ENCODE results near the gene TUBA4B.
A peak's percentile ranks its signal among the peaks of the same experiment; 100 is the strongest.

TUBA4B gene

GRCh38 chr2:219250049-219250781, 2.8 kb upstream of the TUBA4B start (continued):
- TF ChIP-seq ZNF843 (tag by site-specific recombination; IDR thresholded peaks at IDR 0.05) (no peak), ZNF324 (tag by site-specific recombination; IDR thresholded peaks at IDR 0.05) (no peak), OVOL3 (tag by site-specific recombination; IDR thresholded peaks at IDR 0.05) (no peak), BCL11A (tag by site-specific recombination; IDR thresholded peaks at IDR 0.05; ENCODE audit: low read depth) (no peak), MYNN (tag by site-specific recombination; IDR thresholded peaks at IDR 0.05; ENCODE audit: borderline replicate concordance) (no peak), ZNF645 (tag by site-specific recombination; IDR thresholded peaks at IDR 0.05) (no peak)

- no peak for TF ChIP-seq ZEB2 (tag by site-specific recombination; IDR thresholded peaks at IDR 0.05)
- POLR2A ChIA-PET, result interaction anchor here (1.1 to 2.1 kb wide), 3 partner anchors 23 to 45 kb away, joined by 3 to 5 read pairs (median 4); partner anchors contain the start of genes DNAJB2 and ZFAND2B
- H3K4me1 ChIP-seq (ENCODE audit: control insufficient read depth, insufficient read depth, low read length), result peaks cover 4% of the 10 kb centered on the region; the same call in 1 of the 2 replicates
- H3K9me3 ChIP-seq (ENCODE audit: control insufficient read depth, insufficient read depth, low read depth, low read length), result no peaks in the 10 kb centered on the region
- H3K4me3 ChIP-seq (ENCODE audit: low read depth, low read length), result no peak overlapping the region
- CTCF ChIA-PET, result interaction anchor here (0.6 to 6.2 kb wide), 5 partner anchors 22 to 94 kb away, joined by 3 to 83 read pairs (median 6); partner anchors contain the start of genes ANKZF1, ATG9A and DNAJB2
- H3K36me3 ChIP-seq (ENCODE audit: control insufficient read depth in 2 of 2, insufficient read depth in 1 of 2, low read length in 2 of 2), result peaks cover 0 to 31% of the 10 kb centered on the region in 2 experiments; a peak in 1 of 3 replicates
- H3K27ac ChIP-seq (ENCODE audit: extremely low read depth, low read depth, low read length), result no peak overlapping the region
These were observed 1.4 kb upstream of the TUBA4B start for GRCh38 chr2:219251656-219252055.

- peaks cover 4% of the 10 kb centered on the region; the same call in 1 of the 2 replicates for H3K4me1 ChIP-seq (ENCODE audit: control insufficient read depth, insufficient read depth, low read length)
- CTCF ChIA-PET, result interaction anchor here (0.6 to 6.2 kb wide), 6 partner anchors 22 to 94 kb away, joined by 3 to 83 read pairs (median 5); partner anchors contain the start of genes ANKZF1, ATG9A and DNAJB2
- no peaks in the 10 kb centered on the region for H3K9me3 ChIP-seq (ENCODE audit: control insufficient read depth, insufficient read depth, low read depth, low read length)
- H3K36me3 ChIP-seq (ENCODE audit: control insufficient read depth in 2 of 2, insufficient read depth in 1 of 2, low read length in 2 of 2), result peaks cover 0 to 26% of the 10 kb centered on the region in 2 experiments; a peak in 1 of 3 replicates
- POLR2A ChIA-PET, result interaction anchor here (0.6 to 2.1 kb wide), 4 partner anchors 13 to 46 kb away, joined by 3 to 5 read pairs (median 4); partner anchors contain the start of genes DNAJB2 and ZFAND2B
- H3K4me3 ChIP-seq (ENCODE audit: low read depth, low read length), result no peak overlapping the region
- no peak overlapping the region for H3K27ac ChIP-seq (ENCODE audit: extremely low read depth, low read depth, low read length)
- no peak for TF ChIP-seq ZNF747 (tag by site-specific recombination; IDR thresholded peaks at IDR 0.05)
- TF ChIP-seq ZBTB7A (tag by site-specific recombination; IDR thresholded peaks at IDR 0.05; ENCODE audit: low read depth), result no peak
- no peak for TF ChIP-seq ZNF768 (tag by site-specific recombination; IDR thresholded peaks at IDR 0.05)
- TF ChIP-seq ZNF670 (tag by site-specific recombination; IDR thresholded peaks at IDR 0.05; ENCODE audit: low read depth), result no peak
- TF ChIP-seq ZIC2 (tag by site-specific recombination; IDR thresholded peaks at IDR 0.05), result peak; percentile 71
- TF ChIP-seq ZNF214 (tag by site-specific recombination; IDR thresholded peaks at IDR 0.05; ENCODE audit: borderline replicate concordance), result no peak
These were observed 959 bp upstream of the TUBA4B start for GRCh38 chr2:219252084-219252483.

GRCh38 chr2:219252570-219252899, 508 bp upstream of the TUBA4B start:
- no peaks in the 10 kb centered on the region for H3K9me3 ChIP-seq (ENCODE audit: control insufficient read depth, insufficient read depth, low read depth, low read length)
- ChIA-PET POLR2A (interaction anchor here (0.6 to 1.6 kb wide), 5 partner anchors 13 to 46 kb away, joined by 3 to 9 read pairs (median 5); partner anchors contain the start of genes DNAJB2 and ZFAND2B), CTCF (interaction anchor here (1.0 to 6.2 kb wide), 4 partner anchors 23 to 46 kb away, joined by 3 to 83 read pairs (median 10); partner anchors contain the start of genes ANKZF1, ATG9A and DNAJB2)
- H3K27ac ChIP-seq (ENCODE audit: extremely low read depth, low read depth, low read length), result no peak overlapping the region
- peaks cover 4% of the 10 kb centered on the region; the same call in 1 of the 2 replicates for H3K4me1 ChIP-seq (ENCODE audit: control insufficient read depth, insufficient read depth, low read length)
- H3K36me3 ChIP-seq (ENCODE audit: control insufficient read depth in 2 of 2, insufficient read depth in 1 of 2, low read length in 2 of 2), result peaks cover 0 to 22% of the 10 kb centered on the region in 2 experiments; a peak in 1 of 3 replicates
- no peak overlapping the region for H3K4me3 ChIP-seq (ENCODE audit: low read depth, low read length)
- TF ChIP-seq ZBTB48 (tag by site-specific recombination; IDR thresholded peaks at IDR 0.05) (no peak), ZSCAN30 (tag by site-specific recombination; IDR thresholded peaks at IDR 0.05) (no peak), ZFP37 (tag by site-specific recombination; IDR thresholded peaks at IDR 0.05) (no peak), ZBTB10 (tag by site-specific recombination; IDR thresholded peaks at IDR 0.05) (no peak), ZNF274 (IDR thresholded peaks at IDR 0.05; ENCODE audit: low read length) (no peak), ZNF274 (tag by site-specific recombination; IDR thresholded peaks at IDR 0.05; ENCODE audit: borderline replicate concordance) (no peak), ZNF394 (tag by site-specific recombination; IDR thresholded peaks at IDR 0.05; ENCODE audit: borderline replicate concordance) (no peak), ZBTB21 (tag by site-specific recombination; IDR thresholded peaks at IDR 0.05) (no peak), KLF17 (tag by site-specific recombination; IDR thresholded peaks at IDR 0.05) (no peak)

Measured in HEK293 (cell line).